Measurements from ENCODE around the gene PARP6. TPM values are rescaled to one million over a fixed set of nuclear protein-coding genes. Genes with fewer than 3 reads are reported as not detected.

Gene PARP6, protein sequence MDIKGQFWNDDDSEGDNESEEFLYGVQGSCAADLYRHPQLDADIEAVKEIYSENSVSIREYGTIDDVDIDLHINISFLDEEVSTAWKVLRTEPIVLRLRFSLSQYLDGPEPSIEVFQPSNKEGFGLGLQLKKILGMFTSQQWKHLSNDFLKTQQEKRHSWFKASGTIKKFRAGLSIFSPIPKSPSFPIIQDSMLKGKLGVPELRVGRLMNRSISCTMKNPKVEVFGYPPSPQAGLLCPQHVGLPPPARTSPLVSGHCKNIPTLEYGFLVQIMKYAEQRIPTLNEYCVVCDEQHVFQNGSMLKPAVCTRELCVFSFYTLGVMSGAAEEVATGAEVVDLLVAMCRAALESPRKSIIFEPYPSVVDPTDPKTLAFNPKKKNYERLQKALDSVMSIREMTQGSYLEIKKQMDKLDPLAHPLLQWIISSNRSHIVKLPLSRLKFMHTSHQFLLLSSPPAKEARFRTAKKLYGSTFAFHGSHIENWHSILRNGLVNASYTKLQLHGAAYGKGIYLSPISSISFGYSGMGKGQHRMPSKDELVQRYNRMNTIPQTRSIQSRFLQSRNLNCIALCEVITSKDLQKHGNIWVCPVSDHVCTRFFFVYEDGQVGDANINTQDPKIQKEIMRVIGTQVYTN
- 100 to 1,000 TPM; 122 to 133 TPM for total RNA-seq
- polyA plus RNA-seq, result 10 to 100 TPM; 13.1 to 38.2 (median 13.9) TPM
- total RNA-seq, result 71.4 to 111 (median 87.1) reads per million in 6 experiments

DNA sequence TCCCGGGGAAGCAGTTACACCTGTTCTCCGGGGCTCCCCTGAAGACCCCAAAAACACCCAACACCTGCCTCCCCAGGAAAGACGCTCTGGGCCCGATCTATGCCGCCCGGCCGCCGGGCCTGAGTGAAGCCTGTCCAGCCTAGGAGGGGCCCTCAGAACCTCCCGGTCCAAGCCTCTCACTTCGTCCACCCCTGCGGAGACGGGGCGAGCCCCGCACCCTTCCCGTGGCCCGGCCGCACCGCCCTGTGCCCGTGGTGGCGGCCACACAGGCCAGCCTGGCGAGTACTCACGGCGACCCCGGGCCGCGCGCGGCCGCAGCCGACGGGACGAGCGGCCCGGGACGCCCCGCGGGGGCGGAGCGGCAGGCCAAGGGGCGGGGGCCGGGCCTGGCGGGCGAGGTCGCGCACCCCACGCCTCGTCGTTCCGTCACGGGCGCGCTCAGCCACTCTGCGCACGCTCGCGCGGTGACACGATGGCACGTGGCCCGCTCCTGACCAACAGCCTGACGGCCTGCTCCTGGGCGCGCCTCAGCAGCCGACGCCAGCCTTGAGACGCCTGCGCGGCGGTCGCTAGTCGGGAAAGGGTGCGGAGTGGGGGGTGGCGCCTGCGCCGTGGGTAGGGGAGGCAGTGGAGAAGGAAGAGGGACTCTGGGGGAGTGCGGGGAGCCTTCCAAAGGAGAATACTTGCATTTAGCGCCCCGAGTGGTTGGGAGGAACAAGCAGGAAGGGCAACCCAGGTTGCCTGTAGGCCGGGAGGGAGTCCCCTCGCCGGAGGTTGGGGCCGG lies at the start of gene PARP6:
Gene PARP6, minus strand, starts transcription at position 342 of the 784 bp plus-strand sequence. CDS start 5,077 bp downstream, outside the sequence.
- Mint-ChIP-seq H3K27me3 (no peaks in the 10 kb centered on the region), H3K36me3 (peaks cover 0 to 33% (median 2%) of the 10 kb centered on the region in 3 donors), H3K4me3 (peak within 1 kb of the TSS; percentile 84 to 94 (median 90)), H3K4me1 (peaks cover 18 to 50% (median 44%) of the 10 kb centered on the region in 4 donors), H3K27ac (peak within 1 kb of the TSS; percentile 87 to 96 (median 94)), H3K9me3 (no peaks in the 10 kb centered on the region)
- POLR2A ChIA-PET, result interaction anchor here (1.0 to 5.4 kb wide), 4 partner anchors 42 to 103 kb away, joined by 3 to 46 read pairs (median 9); partner anchors contain the start of genes HEXA and PKM
- ATAC-seq (peak; percentile 95), DNase-seq (peak; percentile 92 to 99 (median 98))

DNA sequence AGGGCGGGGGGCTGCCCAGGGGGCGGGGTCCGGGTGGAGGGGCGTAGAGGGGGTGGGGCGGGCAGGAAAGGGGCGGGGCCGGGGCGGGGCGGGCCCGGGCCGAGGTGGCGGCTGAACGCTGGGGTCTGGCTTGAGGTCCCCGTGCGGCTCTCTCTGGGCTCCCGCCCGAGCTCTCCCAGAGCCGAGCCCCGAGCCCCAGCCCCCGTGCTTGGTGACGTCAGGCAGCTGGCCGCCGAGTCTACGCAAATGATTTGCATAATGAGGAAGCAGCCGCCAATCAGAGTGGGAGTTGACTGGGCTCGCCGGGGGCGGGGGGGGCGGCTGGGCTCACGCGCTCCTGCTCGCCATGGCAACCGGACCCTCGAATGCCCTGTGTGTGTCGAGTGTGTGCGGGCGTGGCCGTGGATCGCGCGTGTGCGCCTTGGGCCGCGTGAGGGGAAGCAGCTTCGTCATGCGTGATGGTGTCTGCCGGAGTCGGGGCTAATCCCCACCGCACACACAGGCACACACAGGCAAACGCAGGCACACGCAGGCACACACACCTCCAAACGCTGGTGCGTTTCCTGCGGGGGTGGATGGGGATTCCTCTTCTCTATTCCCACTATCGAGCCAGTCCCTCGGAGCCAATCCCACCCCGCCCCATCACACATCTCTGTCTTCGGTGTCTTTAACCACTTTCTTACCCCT lies 47.8 kb upstream of the PARP6 start, which contains the start of gene CELF6:
Gene CELF6, minus strand, starts transcription at position 173 of the 687 bp plus-strand sequence. CDS start 283 bp downstream, outside the sequence.
- DNase-seq (peak; percentile 58 to 87 (median 72)), ATAC-seq (peak; percentile 82 to 85)
- peaks cover 0 to 4% (median 0%) of the 10 kb centered on the region in 5 donors for H3K27me3 Mint-ChIP-seq
- H3K4me3 Mint-ChIP-seq, result peak within 1 kb of the TSS; percentile 74 to 90 (median 84)
- peak within 1 kb of the TSS; percentile 26 to 89 (median 84) for H3K27ac Mint-ChIP-seq
- peaks cover 3 to 17% (median 12%) of the 10 kb centered on the region in 9 donors for H3K9me3 Mint-ChIP-seq
- H3K4me1 Mint-ChIP-seq, result peaks cover 15 to 21% (median 18%) of the 10 kb centered on the region in 4 donors
- POLR2A ChIA-PET, result interaction anchor here (1.3 to 1.4 kb wide), 2 partner anchors 56 to 93 kb away, joined by 3 to 4 read pairs; no protein-coding TSS in a partner anchor
- peaks cover 8 to 19% (median 14%) of the 10 kb centered on the region in 3 donors for H3K36me3 Mint-ChIP-seq

DNA sequence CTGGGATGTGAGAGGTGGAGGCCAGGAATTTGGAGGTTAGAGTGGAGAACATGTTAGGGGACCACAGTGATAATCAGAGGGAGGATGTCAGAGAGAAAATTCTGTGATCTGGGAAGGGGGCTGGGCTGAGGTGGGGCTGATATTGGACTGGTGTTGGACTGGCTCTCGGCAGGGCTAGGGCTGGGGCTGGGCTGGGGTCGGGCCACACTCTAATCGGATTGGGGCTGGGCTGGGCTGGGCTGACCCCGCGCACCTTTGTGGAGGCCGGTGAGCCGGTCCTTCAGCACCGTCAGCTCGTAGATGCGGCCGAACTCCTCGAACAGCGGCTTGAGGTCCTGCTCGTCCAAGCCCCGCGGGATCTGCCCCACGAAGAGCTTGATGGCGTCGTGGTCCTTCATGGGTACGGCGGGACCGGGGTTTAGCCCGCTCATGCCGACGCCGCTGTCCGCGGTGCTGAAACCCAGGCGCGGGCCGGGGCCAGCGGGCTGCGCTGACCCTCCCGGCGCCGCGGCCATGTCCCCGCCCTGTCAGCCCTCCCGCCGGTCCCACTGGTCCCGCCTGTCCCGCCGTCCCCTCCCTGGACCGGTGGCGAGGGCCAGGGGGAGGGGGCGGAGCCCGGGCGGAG lies 47.1 kb upstream of the PARP6 start:
- H3K27ac Mint-ChIP-seq, result peak overlapping the region in 8 of 10 donors; percentile 16 to 88 (median 68)
- POLR2A ChIA-PET, result interaction anchor here (1.3 to 1.4 kb wide), 2 partner anchors 57 to 93 kb away, joined by 3 to 4 read pairs; no protein-coding TSS in a partner anchor
- H3K27me3 Mint-ChIP-seq, result peaks cover 0 to 3% (median 0%) of the 10 kb centered on the region in 5 donors
- H3K9me3 Mint-ChIP-seq, result peaks cover 3 to 11% (median 7%) of the 10 kb centered on the region in 9 donors
- H3K4me3 Mint-ChIP-seq, result peak overlapping the region; percentile 59 to 84 (median 78)
- peaks cover 7 to 12% (median 8%) of the 10 kb centered on the region in 3 donors for H3K36me3 Mint-ChIP-seq
- DNase-seq (peak; percentile 22 to 69 (median 45)), ATAC-seq (peak; percentile 25 to 69)
- peaks cover 15 to 21% (median 18%) of the 10 kb centered on the region in 4 donors for H3K4me1 Mint-ChIP-seq

DNA sequence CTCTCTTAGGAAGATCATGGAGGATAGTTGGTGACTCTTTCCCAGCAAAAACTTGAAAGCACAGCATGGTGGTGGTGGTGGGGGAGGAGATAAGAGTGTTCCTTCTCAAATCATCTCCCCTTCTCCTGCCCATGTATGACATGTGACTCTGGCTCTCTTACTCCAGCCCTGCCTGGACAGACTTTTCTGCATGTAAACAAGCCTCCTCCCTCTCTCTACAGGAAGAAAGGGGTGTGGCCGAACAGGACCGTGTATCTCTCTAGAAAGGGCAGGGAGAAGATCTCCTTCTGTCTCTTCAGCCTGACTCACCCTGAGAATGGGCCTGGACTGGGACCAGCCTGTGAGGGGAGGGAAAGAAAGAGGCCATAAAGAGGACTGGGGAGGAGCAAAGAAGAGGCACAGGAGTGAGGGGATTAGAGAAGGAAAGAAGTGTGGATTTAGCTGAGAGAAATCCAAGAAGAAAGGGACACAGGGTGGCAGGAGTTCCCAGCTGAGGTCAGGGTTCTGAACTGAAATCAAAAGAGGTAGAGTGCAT lies 46.1 kb upstream of the PARP6 start:
- peak overlapping the region in 7 of 10 donors; percentile 16 to 88 (median 64) for H3K27ac Mint-ChIP-seq
- POLR2A ChIA-PET, result no interaction called here
- peaks cover 15 to 21% (median 18%) of the 10 kb centered on the region in 4 donors for H3K4me1 Mint-ChIP-seq
- H3K27me3 Mint-ChIP-seq, result peaks cover 0 to 3% (median 0%) of the 10 kb centered on the region in 5 donors
- ATAC-seq (no peak), DNase-seq (no peak)
- H3K36me3 Mint-ChIP-seq, result peaks cover 0 to 2% (median 2%) of the 10 kb centered on the region in 3 donors
- H3K4me3 Mint-ChIP-seq, result peak overlapping the region; percentile 59 to 84 (median 76)
- H3K9me3 Mint-ChIP-seq, result peaks cover 0 to 4% (median 0%) of the 10 kb centered on the region in 9 donors

DNA sequence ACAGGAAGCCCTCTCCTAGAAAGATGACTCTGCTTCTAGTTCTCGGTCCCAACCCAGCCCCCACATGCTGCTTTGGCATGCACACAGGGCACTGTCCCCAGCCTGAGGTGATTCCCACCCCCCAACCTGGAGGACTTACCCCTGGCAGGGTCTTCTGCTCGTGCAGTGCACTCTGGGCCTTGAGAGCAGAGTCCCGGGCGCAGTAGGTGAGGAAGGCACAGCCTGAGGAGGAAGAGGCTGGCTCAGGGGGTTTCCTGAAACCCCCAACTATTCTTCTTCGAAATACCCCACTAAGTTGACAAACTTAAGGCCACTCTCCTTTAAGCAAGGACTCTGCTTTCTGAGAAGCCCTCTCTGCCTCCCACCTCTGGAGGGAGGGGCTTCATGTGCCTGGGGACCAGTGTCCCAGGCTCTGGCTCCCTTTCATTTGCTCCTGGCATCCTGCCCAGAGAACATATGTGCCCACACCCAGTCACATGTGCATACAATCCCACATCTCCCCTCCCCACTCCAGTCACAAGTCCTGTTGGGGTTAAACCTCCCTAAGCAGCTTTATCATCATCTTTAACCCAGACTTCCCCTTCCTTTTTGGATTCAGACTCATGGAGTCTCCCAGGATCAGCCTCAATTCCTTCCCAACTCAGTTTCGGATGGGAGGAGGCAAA lies 43.5 kb upstream of the PARP6 start:
- Mint-ChIP-seq H3K4me1 (peaks cover 15 to 19% (median 17%) of the 10 kb centered on the region in 4 donors), H3K27me3 (peaks cover 0 to 2% (median 0%) of the 10 kb centered on the region in 5 donors), H3K27ac (peak overlapping the region in 2 of 10 donors; percentile 1 to 32), H3K36me3 (no peaks in the 10 kb centered on the region), H3K9me3 (peaks cover 0 to 4% (median 0%) of the 10 kb centered on the region in 9 donors), H3K4me3 (no peak overlapping the region)
- DNase-seq (no peak), ATAC-seq (no peak)
- POLR2A ChIA-PET, result no interaction called here

DNA sequence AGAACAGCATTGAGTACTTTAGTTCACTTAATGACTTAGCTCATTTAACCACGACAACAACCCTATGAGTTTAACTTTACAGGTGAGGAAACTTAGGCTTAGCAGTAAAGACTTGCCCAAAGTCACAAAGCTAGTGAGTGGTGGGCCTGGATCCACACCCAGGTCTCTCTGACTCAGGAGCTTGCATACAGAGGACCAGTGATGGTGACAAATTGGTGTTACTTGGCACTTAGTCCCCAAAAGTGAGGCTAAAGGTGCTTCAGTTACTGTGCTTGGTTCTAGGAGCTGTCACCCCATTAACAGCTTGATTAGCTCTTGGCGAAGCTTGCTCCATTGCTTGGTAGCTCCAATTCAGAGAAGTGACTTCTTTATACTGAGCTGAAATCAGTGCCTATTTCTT lies 41.5 kb upstream of the PARP6 start:
- Mint-ChIP-seq H3K27ac (no peak overlapping the region), H3K9me3 (peaks cover 0 to 2% (median 0%) of the 10 kb centered on the region in 9 donors), H3K36me3 (no peaks in the 10 kb centered on the region), H3K27me3 (no peaks in the 10 kb centered on the region), H3K4me1 (peaks cover 4 to 8% (median 6%) of the 10 kb centered on the region in 4 donors), H3K4me3 (no peak overlapping the region)
- POLR2A ChIA-PET, result interaction anchor here (0.5 to 1.3 kb wide), 4 partner anchors 13 to 406 kb away, joined by 3 to 5 read pairs (median 4); no protein-coding TSS in a partner anchor
- DNase-seq (no peak), ATAC-seq (no peak)

DNA sequence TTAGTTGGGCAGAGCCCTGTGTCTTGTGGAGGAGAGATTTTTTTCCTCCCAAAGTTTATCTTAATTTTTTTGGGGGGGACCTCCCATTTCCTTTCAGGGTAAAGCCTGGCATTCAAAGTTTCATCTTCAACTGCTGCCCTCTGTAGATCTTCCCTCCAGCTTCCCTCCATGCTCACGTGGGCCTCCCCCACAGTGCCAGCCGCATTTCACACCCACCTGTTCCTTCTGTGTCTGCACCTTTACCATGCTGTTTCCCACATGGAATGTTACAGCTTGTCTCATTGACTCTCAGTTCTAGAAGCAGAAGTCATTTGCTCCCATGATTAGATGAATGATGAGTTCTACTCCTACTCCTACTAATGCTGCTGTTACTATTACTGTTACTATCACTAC lies 41.1 kb upstream of the PARP6 start:
- ATAC-seq, result no peak
- POLR2A ChIA-PET, result interaction anchor here (0.5 to 1.3 kb wide), 3 partner anchors 14 to 407 kb away, joined by 3 to 5 read pairs (median 4); no protein-coding TSS in a partner anchor

DNA sequence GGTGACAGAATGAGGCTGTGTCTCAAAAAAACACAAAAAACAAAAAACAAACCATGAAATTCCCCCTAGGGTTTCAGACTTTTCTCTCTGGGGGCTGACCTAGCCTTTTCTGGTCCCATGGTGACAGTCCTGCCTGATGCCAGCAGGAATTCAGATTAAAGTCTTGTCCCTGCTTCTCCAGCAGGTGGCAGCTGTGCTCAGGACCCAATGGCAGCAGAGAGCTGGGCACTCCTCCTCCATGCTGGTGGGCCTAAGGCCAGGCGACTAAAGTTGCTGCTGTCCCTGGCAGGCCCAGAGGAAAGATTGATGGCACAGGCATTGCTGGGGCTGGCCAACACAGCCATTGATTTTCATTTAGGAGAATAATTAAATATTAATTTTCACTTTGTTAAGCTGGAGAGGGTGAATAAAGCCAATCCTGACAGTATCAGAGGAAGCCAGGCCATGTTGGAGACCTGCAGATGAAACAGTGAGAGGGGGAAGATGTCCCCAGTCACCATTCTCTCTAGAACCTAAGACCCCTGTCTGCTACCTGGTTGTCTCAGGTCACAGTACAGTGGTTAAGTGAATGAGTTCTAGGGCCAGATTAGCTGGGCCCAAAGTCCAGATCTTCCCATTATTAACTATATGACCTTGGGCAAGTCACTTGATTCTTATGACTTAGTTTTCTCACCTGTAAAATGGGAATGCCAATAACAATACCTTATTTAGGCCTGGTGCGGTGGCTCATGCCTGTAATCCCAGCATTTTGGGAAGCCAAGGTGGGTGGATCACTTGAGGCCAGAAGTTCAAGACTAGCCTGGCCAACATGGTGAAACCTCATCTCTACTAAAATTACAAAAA lies 40.5 kb upstream of the PARP6 start:
- Mint-ChIP-seq H3K4me1 (no peaks in the 10 kb centered on the region), H3K27me3 (no peaks in the 10 kb centered on the region), H3K9me3 (no peaks in the 10 kb centered on the region), H3K36me3 (no peaks in the 10 kb centered on the region), H3K4me3 (no peak overlapping the region), H3K27ac (no peak overlapping the region)
- POLR2A ChIA-PET, result interaction anchor here (0.6 to 1.3 kb wide), 3 partner anchors 12 to 64 kb away, joined by 3 to 4 read pairs (median 3); no protein-coding TSS in a partner anchor
- ATAC-seq, result peak; percentile 85 to 89
- peak in 9 of 10 donors; percentile 19 to 57 (median 43) for DNase-seq

More for the DNA sequence above, 41.1 kb upstream of the PARP6 start:
- Mint-ChIP-seq H3K4me1 (peaks cover 0 to 4% (median 1%) of the 10 kb centered on the region in 4 donors), H3K27ac (no peak overlapping the region), H3K36me3 (no peaks in the 10 kb centered on the region), H3K27me3 (no peaks in the 10 kb centered on the region), H3K9me3 (no peaks in the 10 kb centered on the region), H3K4me3 (no peak overlapping the region)
- no peak for DNase-seq

DNA sequence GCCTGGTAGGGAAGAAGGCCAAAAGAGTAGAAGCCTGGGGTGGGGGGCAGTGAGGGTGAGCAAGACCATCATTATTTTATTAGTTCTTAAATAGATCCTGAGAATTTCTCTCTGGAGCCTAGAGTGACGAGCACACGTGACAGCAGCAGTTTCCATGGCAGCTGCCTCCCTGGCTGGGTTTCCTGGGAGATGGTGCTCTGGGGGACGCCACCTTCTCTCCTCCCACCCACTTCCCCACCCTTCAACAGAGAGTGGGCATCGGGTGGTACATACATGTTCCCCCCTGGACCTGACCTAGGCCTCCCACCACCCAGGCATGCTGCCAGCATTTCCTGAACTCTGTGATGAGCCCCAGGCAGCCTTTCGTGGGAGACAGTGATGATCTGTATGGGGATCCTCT lies 34.7 kb upstream of the PARP6 start:
- DNase-seq, result no peak
- ATAC-seq, result no peak
- H3K27ac Mint-ChIP-seq, result peak overlapping the region in 2 of 10 donors; percentile 52 to 96
- POLR2A ChIA-PET, result no interaction called here
- H3K27me3 Mint-ChIP-seq, result no peaks in the 10 kb centered on the region
- H3K36me3 Mint-ChIP-seq, result peaks cover 0 to 3% (median 0%) of the 10 kb centered on the region in 3 donors
- no peaks in the 10 kb centered on the region for H3K9me3 Mint-ChIP-seq
- H3K4me3 Mint-ChIP-seq, result no peak overlapping the region
- H3K4me1 Mint-ChIP-seq, result peaks cover 4 to 7% (median 5%) of the 10 kb centered on the region in 4 donors
